HG03175 (cell line): ENCODE data around the gene NACC1.

Experiments used
- ATAC-seq: cut with Tn5 transposase; IDR thresholded peaks from one replicate; pipeline ENCODE4 v1.9.1; 2021; ENCODE audit warnings: mild to moderate bottlenecking, moderate library complexity; ENCODE audit not compliant: unreplicated experiment

NACC1 gene

DNA sequence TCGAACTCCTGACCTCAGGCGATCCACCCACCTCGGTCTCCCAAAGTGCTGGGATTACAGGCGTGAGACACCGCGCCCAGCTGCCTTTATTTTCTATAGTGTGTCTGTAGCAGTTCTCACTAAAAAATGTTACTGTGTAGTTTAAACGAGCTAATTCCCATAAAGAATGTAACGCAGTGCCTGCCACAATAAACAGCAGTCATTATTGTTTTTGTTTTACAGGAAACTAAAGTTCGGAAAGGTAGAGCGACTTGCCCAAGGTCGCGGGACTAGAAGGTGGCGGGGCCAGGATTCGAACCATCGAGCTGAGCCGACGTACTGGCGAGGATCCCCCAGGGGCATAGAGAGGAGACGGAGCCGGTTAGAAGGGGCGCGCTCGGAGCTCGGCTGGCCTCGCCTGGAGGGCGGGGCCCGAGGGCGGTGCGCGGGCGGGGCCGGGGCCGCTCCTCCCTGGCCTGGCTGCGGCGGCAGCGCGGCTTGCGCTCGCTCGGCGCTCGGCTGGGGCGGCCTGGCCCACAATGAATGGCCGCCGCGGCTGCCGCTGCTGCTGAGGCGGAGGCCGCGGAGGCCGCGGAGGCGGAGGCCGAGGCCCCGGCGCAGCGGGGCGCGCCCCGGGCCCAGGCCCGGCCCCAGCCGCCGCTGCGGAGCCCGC lies at the start of gene NACC1:
TSS of gene NACC1 (plus strand) at position 493 of the 652 bp plus-strand sequence. CDS start 16,944 bp downstream, outside the sequence.
- ATAC-seq, result peak; percentile 67

DNA sequence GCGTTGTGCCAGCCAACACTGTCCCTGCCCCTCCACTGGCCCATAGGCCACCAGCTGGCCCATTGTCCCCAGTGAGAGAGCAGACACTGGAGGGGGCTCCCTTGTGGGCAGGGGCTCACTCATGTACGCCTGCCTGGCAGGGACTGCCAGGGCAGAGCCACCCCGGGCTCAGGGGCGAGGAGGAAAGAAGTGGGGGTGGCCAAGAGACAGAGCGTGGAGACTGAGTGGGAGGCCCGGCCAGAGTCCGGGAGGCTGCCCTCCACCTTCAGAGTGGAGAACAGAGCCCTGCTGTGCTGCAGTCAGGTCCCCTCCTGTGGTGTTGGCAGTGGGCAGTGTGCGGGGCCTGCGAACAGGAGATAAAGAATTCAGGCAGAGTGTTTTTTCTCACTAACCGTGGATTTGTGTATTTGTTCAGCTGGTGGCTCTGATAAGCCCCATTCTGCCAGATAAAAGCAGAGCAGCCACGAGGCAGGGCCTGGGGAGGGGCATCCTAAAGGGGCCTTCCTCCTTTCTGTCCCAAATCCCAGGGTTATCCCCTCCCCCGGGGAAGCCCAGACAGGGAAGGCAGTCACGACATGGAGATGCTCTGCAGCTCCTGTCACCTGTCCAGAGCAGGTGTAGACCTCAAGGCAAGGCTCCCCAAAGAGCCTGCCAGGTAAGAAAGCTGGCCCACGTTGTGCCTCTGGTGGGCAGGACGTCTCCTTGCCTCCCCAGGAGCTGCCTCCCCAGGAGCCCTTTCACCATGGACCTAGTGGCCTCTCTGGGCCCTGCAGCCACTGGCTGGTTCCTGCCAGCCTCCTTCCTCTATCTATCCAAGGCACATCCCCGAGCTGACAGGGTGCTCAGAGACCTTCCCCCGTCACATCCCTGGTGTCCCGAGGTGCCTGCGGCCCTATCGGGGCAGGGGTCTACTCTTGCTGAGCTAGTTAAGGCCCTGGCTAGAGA lies 48.4 kb upstream of the NACC1 start:
- no peak for ATAC-seq

DNA sequence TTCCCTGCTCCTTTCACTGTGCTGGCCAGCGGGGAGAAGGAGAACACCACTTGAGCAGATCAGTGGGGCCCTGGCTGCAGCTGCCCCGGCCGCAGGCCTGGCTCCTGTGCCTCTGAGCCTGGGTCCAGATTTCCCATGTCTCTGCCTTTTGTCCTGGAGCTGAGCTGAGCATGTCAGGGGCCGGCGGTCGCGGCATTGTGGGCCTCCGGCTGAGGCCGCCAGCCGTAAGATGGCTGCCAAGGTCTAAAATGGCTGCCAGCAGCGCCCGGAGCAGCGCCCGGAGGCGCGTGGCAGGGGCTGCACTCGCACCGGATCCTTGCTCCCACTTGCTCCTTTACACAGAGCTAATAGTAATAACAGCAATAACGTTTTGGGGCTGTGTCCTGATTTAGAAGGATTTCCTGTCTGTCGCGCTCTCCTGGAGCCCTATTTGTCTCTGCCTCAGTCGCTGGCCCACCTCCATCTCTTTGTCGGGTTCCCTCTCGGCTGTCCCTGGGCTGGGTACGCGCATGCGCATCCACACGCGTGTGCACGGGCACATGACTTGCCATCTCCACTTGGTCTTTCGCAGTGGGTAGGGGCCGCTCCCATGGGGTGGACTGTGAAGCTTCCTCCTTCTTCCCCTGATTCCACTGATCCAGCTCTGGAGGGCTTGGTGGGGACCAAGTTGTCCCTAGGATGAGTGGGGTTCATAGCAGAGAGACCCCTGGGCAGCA lies 47.5 kb upstream of the NACC1 start:
- ATAC-seq, result no peak

DNA sequence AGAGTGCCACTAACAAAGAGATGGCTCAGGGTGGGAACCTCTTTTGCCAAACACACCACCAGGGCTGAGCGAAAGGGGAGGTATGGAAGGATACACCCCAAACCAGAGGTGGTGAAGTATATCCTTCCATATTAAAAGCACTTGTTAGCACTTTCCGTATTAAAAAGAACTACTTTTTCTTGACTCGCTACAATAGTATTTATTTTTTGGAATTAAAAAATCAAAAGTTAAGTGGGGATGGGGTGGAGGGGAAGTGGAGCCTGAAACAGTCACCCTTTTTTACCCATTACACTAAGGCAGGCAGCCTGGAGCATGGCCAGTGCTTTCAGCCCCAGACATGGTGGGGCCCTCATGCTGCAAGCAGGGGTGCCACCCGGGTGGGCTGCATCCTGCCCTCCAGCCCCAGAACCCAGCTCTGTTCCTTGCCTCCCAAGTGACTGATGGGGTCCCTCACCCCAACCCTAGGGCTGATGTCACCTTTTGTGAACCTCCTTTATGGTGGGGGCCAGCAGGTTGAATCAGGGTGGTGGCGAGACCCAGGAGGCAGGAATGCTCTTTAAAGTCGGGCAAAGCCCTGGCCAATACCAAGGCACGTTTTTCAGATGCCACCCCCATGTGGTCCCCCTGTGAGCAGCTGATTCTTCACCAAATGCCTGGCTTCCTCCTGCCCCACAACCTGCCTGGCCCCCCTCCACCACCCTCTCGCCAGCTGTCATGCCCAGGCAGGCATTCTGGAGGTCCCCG lies 46.4 kb upstream of the NACC1 start:
- no peak for ATAC-seq

DNA sequence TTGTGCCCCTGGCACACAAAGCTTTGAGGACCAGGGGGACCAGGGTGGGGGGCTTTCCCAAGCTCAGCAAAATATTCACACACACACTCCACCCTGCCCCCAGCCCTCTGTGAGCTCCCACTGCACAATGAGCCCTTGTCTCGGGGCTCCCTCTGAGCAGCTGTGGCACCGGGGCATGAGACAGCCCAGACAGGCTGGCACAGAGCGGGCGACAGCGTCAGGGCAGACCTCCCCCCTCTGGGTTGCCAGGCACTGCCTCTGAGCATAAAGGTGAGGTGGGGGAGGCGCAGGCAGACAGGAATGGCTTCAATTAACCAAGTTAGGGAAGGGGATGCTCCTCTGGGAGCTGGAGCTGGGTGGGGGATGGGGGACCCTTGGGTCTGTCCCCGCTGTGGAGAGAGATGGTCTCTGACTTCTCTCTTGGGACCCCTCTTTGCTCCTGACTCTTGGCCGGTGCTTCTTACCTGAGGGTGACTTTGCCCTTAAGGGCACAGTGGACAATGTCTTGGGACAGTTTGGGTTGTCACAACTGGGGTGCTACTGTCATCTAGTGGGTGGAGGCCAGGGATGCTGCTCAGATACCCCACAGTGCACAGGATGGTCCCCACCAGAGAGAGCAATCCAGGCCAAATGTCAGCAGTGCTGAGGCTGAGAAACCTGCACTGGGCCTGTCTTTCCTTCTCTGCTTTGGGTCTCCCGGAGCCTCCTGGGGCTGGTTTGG lies 45.7 kb upstream of the NACC1 start:
- ATAC-seq, result no peak

DNA sequence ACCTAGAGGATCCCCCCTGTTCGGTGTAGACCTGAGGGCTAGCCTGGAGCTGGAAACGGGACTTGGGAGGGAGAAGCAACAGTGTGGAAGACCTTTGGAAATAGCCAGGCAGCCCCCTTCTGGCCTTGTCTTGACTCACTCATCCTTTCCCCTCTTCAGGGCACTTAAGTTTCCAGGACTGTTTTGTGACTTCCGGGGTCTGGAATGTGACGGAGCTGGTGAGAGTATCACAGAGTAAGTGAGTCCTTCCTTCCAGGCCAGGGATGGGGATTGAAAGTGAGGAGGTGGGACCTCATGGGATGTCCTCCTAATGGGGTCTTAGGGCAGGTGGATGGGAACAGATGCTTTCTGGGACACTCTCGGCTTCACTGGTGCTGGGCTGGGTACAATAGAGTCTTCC lies 44.8 kb upstream of the NACC1 start:
- ATAC-seq, result no peak

DNA sequence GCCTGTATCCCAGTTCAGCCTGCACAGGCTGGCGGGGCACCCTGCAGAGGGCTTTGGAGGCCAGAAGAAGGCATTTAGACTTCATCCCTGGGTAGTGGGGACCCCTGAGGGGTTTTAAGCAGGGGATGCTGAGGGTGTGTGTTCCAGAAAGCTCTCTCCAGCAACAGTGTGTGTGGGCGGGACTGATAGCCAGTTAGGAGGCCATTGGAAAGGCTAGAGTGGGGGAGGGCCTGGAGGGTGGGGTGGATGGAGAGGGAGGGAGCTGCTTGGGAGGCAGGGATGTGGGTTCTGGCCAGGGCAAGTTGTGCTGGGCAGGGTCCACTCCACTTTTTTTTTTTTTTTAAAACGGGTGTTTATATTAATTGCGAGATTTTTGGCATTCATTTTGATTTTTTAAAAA lies 43.7 kb upstream of the NACC1 start:
- no peak for ATAC-seq

DNA sequence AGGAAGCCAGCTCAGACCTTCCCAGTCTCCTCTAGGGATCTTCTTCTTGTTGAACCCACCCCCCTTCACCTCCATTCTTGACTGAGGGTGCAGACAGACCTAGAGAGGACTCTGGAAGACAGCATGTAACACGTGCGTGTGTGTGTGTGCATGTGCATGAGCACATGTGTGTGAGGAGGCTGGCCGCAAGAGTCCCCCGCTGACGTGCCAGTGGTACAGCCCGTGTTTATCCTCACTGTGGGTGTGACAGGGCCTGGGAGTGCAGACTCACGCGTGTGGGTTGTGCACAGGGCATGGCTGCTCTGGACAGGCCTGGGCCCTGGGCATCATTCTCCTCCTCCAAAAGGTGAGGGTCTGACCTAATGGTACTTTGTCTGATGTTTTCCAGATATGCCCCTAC lies 41.7 kb upstream of the NACC1 start:
- no peak for ATAC-seq

DNA sequence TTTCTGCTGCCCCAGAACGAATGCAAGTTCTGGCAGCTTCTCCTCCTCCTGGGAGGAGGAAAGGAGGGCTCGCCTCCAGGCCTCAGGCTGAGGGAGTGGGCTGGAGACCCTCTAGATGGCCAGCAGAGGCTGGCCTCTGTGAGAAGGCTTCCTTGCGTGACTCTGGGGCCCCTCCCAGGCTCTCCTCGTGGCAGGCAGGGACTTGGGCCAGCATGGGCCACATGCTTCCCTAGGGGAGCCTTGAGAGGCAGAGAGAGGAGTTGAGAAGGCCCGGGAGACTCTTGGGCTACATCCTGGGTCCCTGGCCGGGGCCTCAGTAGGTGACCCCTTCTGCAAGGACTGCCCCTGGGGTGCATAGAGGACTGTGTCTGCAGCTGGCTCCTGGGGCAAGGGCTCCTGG lies 41.3 kb upstream of the NACC1 start:
- ATAC-seq, result no peak

DNA sequence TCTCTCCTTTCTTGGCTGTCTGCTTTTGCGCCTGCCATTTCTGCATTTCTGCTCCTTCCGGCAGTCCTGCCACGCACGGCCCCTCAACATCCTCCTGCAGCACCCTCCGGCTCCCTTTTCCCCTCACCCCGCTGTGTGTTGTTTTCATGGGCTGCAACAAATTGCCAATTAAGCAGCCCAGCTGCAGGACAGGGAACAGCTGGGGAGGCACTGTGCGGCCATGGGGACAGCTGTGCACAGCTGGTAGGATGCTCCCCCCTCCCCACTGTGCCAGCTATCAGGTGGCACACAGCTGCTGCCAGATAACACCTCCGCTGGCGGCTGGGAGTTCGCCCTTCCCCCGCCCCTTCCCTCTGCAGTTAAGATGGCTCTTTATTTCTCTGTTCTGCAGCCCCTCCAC lies 40.8 kb upstream of the NACC1 start:
- ATAC-seq, result no peak

DNA sequence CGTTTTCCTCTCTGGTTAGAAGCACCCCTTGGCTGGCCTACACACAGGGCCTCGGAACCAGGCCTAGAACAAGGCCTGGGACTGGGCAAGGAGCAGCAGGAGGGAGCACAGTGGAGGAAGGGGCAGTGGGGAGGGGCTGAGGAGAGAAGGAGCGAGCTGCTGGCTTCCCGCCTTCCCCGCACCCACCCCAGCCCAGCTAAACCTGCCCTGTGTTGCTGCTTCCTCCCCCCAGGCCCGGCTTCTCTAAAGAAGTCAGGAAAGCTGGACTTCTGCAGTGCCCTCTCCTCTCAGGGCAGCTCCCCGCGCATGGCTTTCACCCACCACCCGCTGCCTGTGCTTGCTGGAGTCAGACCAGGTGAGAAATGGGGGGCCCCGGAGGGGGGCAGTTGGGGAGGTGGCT lies 39.7 kb upstream of the NACC1 start:
- ATAC-seq, result no peak

DNA sequence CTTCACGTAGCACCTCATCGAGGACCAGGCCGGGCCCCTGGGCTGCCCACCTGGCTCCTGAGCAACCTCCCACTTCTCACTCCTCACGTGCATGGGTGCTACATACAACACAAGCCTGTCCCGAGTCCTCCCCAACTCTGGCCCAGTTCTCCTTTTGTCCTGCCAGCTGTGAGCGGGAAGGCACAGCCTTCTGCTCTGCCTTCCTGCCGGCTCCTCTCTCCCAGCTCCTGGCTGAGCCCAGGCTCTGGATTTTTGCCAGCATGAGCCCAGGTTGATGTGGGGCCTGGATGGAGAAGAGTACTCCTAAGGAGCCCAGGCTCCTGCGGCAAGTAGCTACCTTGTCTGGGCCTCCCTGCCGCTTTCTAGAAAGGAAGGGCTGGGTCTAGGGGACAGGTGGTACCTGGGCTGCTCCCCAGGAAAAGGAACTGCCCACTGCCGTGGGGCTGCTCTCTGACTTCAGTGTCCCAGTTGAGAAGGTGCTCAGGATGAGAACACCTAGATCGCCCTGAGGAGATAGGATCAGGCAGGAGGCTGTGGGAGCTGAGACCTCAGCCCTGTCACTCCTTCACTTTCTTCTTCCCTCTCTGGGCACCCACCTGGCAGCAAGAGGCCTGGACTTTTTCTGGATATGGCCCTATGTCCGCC lies 39.0 kb upstream of the NACC1 start:
- ATAC-seq, result no peak

DNA sequence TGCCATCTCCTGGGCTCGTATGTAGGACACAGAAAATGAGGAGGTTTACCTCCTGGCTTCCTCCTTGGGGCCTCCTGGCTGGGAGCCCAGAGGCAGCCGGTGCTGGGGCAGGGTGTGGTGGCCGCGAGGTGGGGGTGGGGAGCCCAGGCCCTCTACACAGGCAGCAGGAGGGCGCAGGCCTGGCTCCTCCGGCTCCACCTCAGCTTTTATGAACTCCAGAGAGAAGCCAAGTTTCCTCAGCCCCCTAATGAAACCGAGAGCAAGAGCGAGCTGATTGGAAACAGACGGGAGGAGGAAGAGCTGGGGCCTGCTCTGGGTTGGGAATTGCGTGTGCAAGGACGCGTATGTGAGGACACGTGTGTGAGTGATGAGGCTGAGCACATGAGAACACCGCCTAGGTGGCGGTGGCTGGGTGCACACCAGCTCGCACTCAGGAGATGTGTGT lies 38.5 kb upstream of the NACC1 start:
- no peak for ATAC-seq

DNA sequence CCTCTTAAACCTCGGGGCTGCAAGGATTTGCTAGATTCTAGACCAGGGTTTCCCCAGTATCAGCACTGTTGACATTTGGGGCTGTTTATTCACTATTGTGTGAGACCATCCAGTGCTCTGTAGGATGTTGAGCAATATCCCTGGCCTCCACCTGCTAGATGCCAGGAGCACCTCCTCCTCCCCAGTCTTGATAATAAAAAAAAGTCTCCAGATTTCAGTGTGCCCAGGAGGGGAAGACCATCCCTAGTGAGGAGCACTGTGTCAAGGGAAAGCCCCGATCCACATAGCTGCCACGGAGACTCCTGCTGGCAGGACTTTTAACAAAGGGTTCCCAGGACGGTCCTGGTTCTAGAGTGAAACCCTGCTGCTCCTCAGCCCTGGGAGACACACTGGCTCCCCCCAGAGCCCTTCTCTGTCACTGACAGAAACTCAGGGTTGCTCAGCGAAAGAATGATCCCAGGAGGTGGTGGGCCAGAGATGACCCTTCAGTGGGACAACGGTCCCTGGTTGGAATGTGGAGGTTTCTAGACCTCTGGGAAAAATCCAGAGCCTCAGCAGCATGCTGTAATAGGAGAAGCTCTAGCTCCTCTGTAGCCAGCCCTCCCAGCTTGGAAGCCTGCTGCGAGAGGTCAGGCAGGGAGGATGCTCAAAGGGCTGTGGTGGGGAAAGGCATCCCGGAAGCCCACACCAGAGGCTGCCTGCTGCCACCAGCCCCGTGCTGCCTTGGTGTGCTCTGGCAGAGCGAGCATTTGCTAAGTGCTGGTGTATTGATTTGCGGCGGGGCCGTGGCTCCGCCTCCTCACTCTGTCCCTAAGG lies 35.7 kb upstream of the NACC1 start:
- ATAC-seq, result no peak

DNA sequence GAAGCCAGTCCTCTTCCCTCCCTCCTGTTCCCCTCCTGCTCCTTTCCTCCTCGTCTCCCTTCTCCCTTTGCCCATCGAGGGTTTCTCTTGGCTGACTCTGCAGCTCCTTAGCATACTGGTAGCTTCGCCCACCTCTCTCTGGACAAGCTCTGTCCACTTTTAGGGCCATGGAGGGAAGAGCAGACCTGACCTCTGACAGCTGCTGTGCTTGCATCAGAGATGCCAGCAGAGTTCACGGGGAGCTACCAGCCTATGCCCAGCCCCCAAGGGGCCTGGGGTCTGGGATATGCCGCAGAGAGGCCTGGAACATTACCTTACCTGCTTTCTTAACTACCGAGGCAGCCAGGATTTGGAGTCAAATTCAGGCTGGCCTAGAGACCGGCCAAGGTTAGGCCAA lies 35.1 kb upstream of the NACC1 start:
- no peak for ATAC-seq

DNA sequence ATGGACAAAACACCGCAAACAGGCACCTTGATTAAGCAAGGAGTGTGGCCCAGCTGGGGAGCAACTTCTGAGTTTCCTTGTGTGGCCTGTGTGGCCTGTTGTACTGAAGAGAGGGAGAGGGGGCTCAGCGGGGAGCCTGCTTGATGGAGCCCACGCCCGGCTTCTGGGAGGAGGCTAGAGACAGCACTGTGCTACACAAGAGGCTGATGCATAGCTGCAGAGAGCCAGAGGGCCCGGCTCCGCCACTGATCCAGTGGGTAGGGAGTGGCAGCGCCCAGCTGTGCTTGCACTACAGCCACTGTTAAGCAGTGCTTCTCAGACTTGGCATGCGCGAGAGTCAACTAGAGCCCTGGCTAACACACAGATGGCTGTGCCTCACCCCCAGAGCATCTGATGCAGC lies 34.4 kb upstream of the NACC1 start:
- no peak for ATAC-seq

DNA sequence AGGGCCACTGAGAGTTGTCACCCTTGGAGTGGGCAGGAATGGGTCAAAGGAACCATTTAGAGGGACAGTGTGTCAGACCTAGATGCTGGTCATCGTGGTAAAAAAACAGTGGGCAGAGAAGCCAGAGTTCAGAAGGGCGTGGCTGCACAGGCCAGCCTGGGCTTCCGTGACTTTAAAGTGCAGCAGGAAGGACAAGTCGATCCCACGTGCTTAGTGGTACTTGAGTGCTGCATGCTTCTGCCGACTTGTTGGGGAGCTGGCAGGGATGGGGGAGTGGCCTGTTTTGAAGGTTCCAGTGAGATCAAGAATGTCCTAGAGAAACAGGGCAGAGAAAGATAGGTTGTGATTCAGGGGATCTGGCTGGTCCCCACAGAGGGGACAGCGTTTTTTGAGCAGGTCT lies 32.4 kb upstream of the NACC1 start:
- ATAC-seq, result no peak

DNA sequence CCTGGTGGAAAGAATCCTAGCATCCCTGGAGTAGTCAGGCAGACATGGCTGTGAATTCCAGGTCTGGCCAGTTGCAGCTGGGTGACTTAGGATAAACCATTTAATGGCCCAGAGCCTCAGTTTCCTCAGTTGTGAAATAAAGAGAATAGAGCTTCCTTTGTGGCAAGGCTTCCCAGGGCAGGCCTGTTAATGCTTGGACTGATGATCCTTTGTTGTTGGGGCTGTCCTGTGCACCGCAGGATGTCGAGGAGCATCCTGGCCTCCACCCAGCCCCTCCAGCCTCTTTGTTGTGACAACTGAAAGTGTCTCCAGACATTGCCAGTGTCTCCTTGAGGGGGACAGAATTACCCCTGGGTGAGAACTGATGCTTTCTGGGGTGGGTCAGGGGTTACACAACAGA lies 31.7 kb upstream of the NACC1 start:
- ATAC-seq, result no peak

DNA sequence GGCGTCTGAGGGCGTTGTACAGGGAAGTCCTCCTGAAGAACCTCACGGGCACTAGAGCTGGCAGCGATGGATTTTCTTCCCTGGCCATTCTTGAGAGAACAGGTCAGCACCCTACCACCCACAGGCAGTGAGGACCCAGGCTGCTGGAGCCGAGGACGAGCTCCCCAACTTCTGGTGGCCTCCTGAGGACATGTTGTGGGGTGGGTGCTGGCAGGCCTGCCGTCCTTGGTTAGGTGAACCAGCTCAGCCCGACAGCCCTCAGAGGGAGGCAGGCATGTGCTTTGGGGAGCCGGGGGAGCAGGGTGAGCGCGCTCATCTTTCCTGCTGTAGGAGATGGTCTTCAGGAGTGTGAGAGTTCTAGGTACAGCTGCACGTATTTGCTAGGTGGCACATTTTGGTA lies 30.8 kb upstream of the NACC1 start:
- ATAC-seq, result no peak
